NCI-H128 (cell line): Measurements from ENCODE around the gene FAM227B.
"Not testable (repeated sequence)": the region's sequence is repeated elsewhere in the genome, so short reads cannot be mapped to it uniquely, and the experiment has no call there.

ENCODE experiments used
- DNase-seq: peaks from one replicate; lab custom pipeline; 2025; ENCODE audit not compliant: unreplicated experiment; lab: John Stamatoyannopoulos, UW

Gene FAM227B

GRCh38 chr15:49383266-49383665 lies 237.4 kb downstream of the FAM227B start:
- DNase-seq: no peak

DNA sequence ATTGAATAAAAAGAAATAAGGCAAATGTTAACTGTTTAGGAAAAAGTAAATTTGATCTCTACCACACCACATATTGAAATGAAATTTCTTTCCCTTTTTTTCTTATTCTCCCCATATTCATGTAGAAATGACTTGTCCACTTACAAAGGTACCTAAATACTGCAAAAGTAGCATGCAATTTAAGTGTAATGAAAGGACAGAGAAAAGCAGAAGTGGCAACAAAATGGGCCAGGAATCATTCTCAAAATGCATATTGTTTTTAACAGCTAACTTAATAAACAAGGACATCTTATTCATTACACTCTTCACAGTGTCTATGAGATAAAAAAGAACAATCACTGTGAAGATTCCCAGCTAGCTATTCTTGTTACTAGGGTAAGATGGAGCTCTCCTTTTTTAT lies 238.2 kb downstream of the FAM227B start:
- no peak for DNase-seq

GRCh38 chr15:49380912-49381311 lies 239.7 kb downstream of the FAM227B start:
- no peak for DNase-seq

DNA sequence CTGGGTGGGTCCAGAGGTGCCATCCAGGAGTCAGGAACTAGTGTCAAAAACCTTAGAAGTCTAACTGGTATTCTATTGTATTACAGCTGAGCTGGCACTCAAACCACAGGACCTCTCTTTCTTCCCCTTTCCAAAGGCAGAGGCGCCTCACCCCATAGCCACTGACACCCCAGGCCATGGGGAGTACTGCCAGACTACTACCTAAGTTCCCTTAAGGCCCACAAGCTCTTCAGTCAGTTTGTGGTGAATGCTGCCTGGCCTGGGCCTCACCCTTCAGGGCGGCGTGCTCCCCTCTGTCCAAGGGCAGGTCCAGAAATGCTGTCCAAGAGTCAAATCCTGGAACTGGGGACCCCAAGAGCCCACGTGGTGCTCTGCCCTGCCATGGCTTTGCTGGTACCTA lies 240.6 kb downstream of the FAM227B start:
- DNase-seq: no peak

- DNase-seq: no peak
Measured at GRCh38 chr15:49372366-49372765, 248.3 kb downstream of the FAM227B start.

- no peak for DNase-seq
Measured at GRCh38 chr15:49370782-49371181, 249.8 kb downstream of the FAM227B start.

GRCh38 chr15:49366496-49366895 lies 254.1 kb downstream of the FAM227B start:
- no peak for DNase-seq

- DNase-seq: no peak
Measured at GRCh38 chr15:49361370-49361769, 259.2 kb downstream of the FAM227B start.

GRCh38 chr15:49354439-49354838 lies 266.2 kb downstream of the FAM227B start:
- not testable (repeated sequence) for DNase-seq

- DNase-seq: no peak
Measured at GRCh38 chr15:49343546-49343945, 277.1 kb downstream of the FAM227B start.

DNA sequence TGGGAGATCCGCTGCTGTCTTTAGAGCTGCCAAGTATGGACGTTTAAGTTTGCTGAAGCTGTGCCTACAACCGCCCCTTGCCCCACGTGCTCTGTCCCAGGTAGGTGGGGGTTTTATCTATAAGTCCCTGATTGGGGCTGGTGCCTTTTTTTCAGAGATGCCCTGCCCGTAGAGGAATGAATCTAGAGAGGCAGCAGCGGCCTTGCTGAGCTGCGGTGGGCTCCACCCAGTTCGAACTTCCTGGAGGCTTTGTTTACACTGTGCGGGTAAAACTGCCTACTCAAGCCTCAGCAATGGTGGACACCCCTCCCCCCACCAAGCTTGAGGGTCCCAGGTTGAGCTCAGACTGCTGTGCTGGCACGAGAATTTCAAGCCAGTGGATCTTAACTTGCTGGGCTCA lies 281.0 kb downstream of the FAM227B start:
- DNase-seq: no peak

DNA sequence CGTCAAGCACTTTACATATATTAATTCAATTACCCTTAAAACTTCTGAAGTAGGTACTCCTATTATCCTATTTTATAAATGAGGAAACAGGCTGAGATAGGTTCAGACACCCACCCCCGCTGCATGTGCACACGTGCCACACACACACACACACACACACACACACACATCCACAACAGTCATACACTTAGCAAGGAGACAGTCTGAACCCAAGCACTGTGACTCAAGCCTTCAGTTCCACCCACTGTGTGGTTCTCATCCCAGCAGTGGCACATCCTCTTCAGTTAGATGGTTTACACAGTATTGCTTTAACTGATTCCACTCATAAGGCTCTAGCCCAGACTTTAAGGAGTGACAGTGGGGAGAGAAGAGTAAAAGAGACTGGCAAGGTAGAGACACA lies 288.7 kb downstream of the FAM227B start:
- no peak for DNase-seq

- DNase-seq: no peak
Measured at GRCh38 chr15:49331442-49331841, 289.2 kb downstream of the FAM227B start.

DNA sequence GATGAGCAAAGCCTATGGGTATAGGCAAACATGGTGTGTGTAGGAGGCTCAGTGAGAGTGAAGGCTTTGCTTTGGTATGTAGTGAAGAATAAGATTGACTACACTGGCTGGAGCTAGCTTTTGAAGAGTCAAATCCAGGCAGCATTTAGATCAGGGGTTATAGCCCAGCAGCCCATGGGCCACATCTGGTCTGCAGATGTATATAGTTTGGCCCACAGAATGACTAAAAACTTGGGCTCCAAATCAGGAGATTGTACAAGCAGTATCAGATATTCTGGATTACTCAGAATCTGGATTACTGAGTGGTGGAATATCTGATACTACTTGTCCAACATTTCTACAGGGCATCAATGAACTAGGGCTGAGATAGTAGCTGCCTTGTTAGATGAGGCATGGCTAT lies 290.5 kb downstream of the FAM227B start:
- no peak for DNase-seq

DNA sequence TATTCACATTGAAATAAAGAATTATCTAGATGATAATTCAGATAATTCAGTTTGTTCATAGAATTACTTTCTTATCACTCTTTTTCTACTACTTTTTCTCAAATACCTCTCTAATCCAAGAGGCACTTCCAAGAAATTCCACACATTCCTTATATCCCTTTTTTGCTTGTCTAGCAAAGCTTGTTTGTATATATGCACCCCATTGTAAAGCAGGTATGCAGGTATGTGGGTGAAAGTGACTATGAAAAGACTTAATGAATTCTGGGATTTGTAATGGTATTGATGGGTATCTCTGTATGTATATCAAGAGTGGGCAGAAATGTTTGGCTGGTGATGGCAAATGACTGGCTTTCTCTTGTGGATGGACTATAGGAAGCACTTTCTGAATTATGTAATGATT lies 291.7 kb downstream of the FAM227B start:
- DNase-seq: no peak

GRCh38 chr15:49327927-49328326 lies 292.7 kb downstream of the FAM227B start:
- no peak for DNase-seq

DNA sequence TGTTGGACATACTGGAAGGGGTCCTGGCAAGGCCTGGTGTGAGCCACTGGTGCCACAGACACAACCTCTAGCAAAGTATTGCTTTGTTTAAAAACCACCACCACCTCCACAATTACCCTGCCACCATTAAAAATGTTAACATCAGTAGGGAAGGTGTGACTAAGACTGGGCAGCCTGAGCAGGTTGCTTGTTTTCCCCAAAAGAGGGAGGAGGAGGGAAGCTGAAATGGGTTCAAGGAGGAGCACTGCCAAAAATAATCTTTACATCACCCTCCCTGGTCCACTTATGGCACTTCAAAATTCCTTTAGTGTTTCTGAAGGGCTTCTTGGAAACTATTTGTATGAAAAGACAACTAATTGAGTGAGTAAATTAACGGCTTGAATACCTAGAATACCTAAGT lies 297.4 kb downstream of the FAM227B start:
- no peak for DNase-seq

- DNase-seq: no peak
Measured at GRCh38 chr15:49320351-49320750, 300.3 kb downstream of the FAM227B start.

- no peak for DNase-seq
Measured at GRCh38 chr15:49315391-49315823, 305.2 kb downstream of the FAM227B start.

GRCh38 chr15:49314716-49315115 lies 305.9 kb downstream of the FAM227B start:
- no peak for DNase-seq

GRCh38 chr15:49313650-49314049 lies 307.0 kb downstream of the FAM227B start:
- DNase-seq: no peak

DNA sequence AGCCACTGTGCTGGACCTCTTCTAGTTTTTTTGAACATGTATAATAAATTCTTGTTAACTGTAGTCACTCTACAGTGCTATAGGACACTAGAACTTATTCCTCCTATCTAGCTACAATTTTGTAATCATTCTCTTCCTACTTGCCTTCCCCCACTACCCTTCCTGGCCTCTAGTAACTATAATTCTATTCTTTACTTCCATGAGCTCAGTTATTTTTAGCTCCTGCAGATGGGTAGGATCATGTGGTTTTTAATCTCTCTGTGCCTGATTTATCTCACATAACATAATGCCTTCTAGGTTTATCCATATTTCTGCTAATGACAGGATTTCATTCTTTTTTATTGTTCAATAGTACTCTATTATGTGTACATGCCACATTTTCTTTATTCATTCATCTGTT lies 310.7 kb downstream of the FAM227B start:
- no peak for DNase-seq

DNA sequence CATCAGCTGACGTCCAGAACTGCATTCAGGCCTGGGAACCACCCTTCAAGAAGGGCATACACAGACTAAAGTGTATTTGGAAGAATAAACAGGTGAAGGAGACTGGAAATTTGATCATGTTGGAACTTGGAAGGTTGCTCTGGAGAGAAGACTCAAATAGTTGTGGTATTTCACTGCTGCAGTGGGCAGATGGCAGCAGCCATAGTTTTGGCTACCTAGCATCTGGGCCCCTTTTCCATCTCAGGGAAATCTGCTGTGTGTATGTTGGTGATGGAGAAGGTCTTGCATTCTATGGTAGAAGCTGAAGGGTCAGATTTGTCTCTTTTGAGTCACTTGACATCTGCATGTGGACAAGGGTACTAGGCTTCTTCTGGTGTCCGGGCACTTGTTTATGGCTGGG lies 311.9 kb downstream of the FAM227B start:
- no peak for DNase-seq

GRCh38 chr15:49306551-49306950 lies 314.1 kb downstream of the FAM227B start:
- no peak for DNase-seq
